ENCODE measurements around the gene ZNF471. TPM values are rescaled to one million over a fixed set of nuclear protein-coding genes. Genes with fewer than 3 reads are reported as not detected.

Gene ZNF471
- total RNA-seq, 3 donors from 2014 or later: 2.8 to 14.7 (median 4.2) TPM

- intact Hi-C loops (cut with DNase I, micrococcal nuclease): no loop called here
- ATAC-seq: no peak
- H3K9me3 ChIP-seq: peaks cover 87% of the 10 kb centered on the region
- no peaks in the 10 kb centered on the region for H3K36me3 ChIP-seq (ENCODE audit: low read depth)
- no peaks in the 10 kb centered on the region for H3K4me1 ChIP-seq (ENCODE audit: low read depth)
- no peak for DNase-seq
- TF ChIP-seq CTCF (IDR thresholded peaks at IDR 0.05): no peak
- H3K4me3 ChIP-seq: no peak overlapping the region
Measured at GRCh38 chr19:56562766-56563165, 55.1 kb downstream of the ZNF471 start.

- no peak for TF ChIP-seq CTCF (IDR thresholded peaks at IDR 0.05)
- DNase-seq: peak; percentile 64 to 69 (median 68)
- H3K4me1 ChIP-seq (ENCODE audit: low read depth): no peaks in the 10 kb centered on the region
- intact Hi-C loops (cut with DNase I, micrococcal nuclease): no loop called here
- H3K9me3 ChIP-seq: peaks cover 88% of the 10 kb centered on the region
- ATAC-seq: peak; percentile 59
- H3K36me3 ChIP-seq (ENCODE audit: low read depth): no peaks in the 10 kb centered on the region
- peak overlapping the region; percentile 67 for H3K4me3 ChIP-seq
Measured at GRCh38 chr19:56566904-56567273, 59.2 kb downstream of the ZNF471 start.

- no peak for TF ChIP-seq CTCF (IDR thresholded peaks at IDR 0.05)
- ATAC-seq (peak; percentile 100), DNase-seq (peak; percentile 96 to 97 (median 96))
- no peaks in the 10 kb centered on the region for H3K4me1 ChIP-seq (ENCODE audit: low read depth)
- H3K9me3 ChIP-seq: peaks cover 88% of the 10 kb centered on the region
- intact Hi-C loops (cut with DNase I, micrococcal nuclease): no loop called here
- H3K36me3 ChIP-seq (ENCODE audit: low read depth): no peaks in the 10 kb centered on the region
- H3K4me3 ChIP-seq: peak within 1 kb of the TSS; percentile 67
Measured at GRCh38 chr19:56567274-56568120, 59.8 kb downstream of the ZNF471 start, which contains the start of gene ZNF470. TSS of gene ZNF470 (plus strand) at chr19:56567468. CDS start at chr19:56570312, 2,844 bp downstream.

- H3K4me1 ChIP-seq (ENCODE audit: low read depth): no peaks in the 10 kb centered on the region
- H3K9me3 ChIP-seq: peaks cover 98% of the 10 kb centered on the region
- DNase-seq (no peak), ATAC-seq (no peak)
- TF ChIP-seq CTCF (IDR thresholded peaks at IDR 0.05): no peak
- no peak overlapping the region for H3K4me3 ChIP-seq
- intact Hi-C loops (cut with DNase I, micrococcal nuclease): no loop called here
- no peaks in the 10 kb centered on the region for H3K36me3 ChIP-seq (ENCODE audit: low read depth)
Measured at GRCh38 chr19:56572589-56572988, 64.9 kb downstream of the ZNF471 start.

- DNase-seq: no peak
- Histone ChIP-seq H3K4me3 (no peak overlapping the region), H3K4me1 (ENCODE audit: low read depth) (no peaks in the 10 kb centered on the region), H3K9me3 (peaks cover 100% of the 10 kb centered on the region), H3K36me3 (ENCODE audit: low read depth) (no peaks in the 10 kb centered on the region)
- intact Hi-C loops (cut with DNase I, micrococcal nuclease): no loop called here
- TF ChIP-seq CTCF (IDR thresholded peaks at IDR 0.05): no peak
- no peak for ATAC-seq
Measured at GRCh38 chr19:56573914-56574313, 66.3 kb downstream of the ZNF471 start.
